Spleen (tissue), 7 donors: ENCODE measurements around the gene SORD.

Experiments used
- POLR2A ChIP-seq, 3 donors: fragments of 450-650 bp; IDR thresholded peaks; one replicate each; pipeline ENCODE4 v1.5.1; 2017; ENCODE audit warnings: antibody characterized with exemption in 3 of 3, mild to moderate bottlenecking in 1 of 3
- TF ChIP-seq, protein P1 (sequence below), 11 experiments: fragments of 200-600 bp in 7 of 11; fragments of 450-650 bp in 4 of 11; sonication (generic) in 4 of 11; IDR thresholded peaks in 8 of 11; conservative IDR thresholded peaks in 3 of 11; 1 replicate in 7 of 11; 2 replicates in 4 of 11; pipeline versions ENCODE4 v1.4.0 to v1.8.0; 2016 to 2021; ENCODE audit warnings: antibody characterized with exemption in 11 of 11, inconsistent platforms in 4 of 11, mild to moderate bottlenecking in 1 of 11
- donor health status: DM: no; HTN: no; CAD: no; lungs with moderate emphysema.
- donor health status: DM: no; HTN: no; CAD: no.
- donor health status: DM: no; HTN: no; CAD: no.

DNA sequence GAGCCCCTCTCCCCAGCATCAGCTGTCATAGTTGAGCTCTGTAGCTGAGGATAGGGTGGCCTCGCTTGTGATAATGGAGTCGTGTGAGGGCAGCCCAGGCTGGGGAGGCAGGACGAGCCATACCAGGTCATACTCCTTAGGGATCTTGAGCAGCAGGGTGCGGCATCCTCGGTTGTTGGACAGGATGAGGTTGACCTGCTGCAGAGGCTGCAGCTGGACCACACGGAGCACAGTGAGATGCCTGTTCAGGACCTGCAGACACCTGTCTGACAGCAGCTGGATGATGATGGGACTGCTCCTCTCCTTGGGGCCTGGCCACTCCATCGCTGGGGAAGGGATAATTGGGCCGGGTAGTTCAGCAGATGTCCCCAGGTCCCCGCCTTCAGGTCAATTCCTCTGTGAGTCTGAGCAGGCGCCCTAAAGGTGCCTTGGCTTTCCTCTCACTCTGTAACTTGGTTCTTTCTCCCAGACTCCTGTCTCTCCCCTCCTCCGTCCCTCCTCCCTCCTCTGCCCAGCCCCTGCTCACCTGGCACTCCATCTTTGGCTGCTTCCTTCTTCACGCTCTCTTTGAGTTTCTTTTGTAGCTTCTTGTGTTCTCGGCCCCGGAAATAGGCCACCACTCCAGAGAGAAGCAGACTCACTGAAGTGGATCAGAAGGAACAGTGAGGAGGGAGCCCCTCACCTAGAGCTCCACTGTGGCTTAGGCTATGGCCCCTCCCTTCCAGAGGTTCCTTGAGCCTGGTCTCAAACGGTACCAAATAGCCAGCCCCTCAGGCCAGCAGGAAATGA lies 83.2 kb downstream of the SORD start:
- TF ChIP-seq, protein P1, sequence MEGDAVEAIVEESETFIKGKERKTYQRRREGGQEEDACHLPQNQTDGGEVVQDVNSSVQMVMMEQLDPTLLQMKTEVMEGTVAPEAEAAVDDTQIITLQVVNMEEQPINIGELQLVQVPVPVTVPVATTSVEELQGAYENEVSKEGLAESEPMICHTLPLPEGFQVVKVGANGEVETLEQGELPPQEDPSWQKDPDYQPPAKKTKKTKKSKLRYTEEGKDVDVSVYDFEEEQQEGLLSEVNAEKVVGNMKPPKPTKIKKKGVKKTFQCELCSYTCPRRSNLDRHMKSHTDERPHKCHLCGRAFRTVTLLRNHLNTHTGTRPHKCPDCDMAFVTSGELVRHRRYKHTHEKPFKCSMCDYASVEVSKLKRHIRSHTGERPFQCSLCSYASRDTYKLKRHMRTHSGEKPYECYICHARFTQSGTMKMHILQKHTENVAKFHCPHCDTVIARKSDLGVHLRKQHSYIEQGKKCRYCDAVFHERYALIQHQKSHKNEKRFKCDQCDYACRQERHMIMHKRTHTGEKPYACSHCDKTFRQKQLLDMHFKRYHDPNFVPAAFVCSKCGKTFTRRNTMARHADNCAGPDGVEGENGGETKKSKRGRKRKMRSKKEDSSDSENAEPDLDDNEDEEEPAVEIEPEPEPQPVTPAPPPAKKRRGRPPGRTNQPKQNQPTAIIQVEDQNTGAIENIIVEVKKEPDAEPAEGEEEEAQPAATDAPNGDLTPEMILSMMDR (IDR thresholded peaks at IDR 0.05 in 8 of 11, conservative IDR thresholded peaks at IDR 0.05 in 3 of 11), result no peak
- TF ChIP-seq POLR2A (IDR thresholded peaks at IDR 0.05), result no peak
